Testis (tissue), 3 donors: Measurements from ENCODE around the gene ZG16B. TPM values are rescaled to one million over a fixed set of nuclear protein-coding genes. Genes with fewer than 3 reads are reported as not detected.

Experiments
- DNase-seq: peaks from one replicate; pipeline ENCODE4 v3.0.0-alpha.2; 2019
- H3K27ac ChIP-seq, 2 donors: fragments of 200-600 bp; sonication (generic); one replicate each; pipeline ENCODE4 v1.5.1; 2019
- H3K27me3 ChIP-seq: fragments of 200-600 bp; sonication (generic); one replicate; pipeline ENCODE4 v1.5.1; 2019
- H3K36me3 ChIP-seq: fragments of 200-600 bp; sonication (generic); one replicate; pipeline ENCODE4 v1.5.1; 2017; ENCODE audit warnings: low read depth; ENCODE audit errors: missing control alignments
- H3K4me1 ChIP-seq: fragments of 200-600 bp; sonication (generic); one replicate; pipeline ENCODE4 v1.5.1; 2019
- H3K4me3 ChIP-seq, 2 donors: fragments of 200-600 bp; sonication (generic); one replicate each; pipeline ENCODE4 v1.5.1; 2017 to 2019
- H3K9me3 ChIP-seq: fragments of 200-600 bp; sonication (generic); one replicate; pipeline ENCODE4 v1.5.1; 2017
- POLR2A ChIP-seq: fragments of 450-650 bp; IDR thresholded peaks from one replicate; pipeline ENCODE4 v1.6.1; 2017; ENCODE audit warnings: antibody characterized with exemption, mild to moderate bottlenecking, moderate library complexity
- WGBS, 2 donors: methylation state at CpG; one replicate each; pipeline ENCODE4 v1.1.5; 2018; 5-methylcytosine and 5-hydroxymethylcytosine counted together
- intact Hi-C: fragments of 100-400 bp; cut with DNase I; formaldehyde crosslinking; loops from one replicate; pipeline ENCODE4 v1.15.1; 2023; ENCODE audit warnings: low total_unique reads
- polyA plus RNA-seq: library from polyadenylated mRNA; stranded (reverse); fragments of 350-450 nt; fragmentation: Illumina TruSeq; extraction: RNeasy Lipid Tissue Mini Kit (QIAGEN cat#74804); gene quantifications from one replicate; pipeline ENCODE4 v1.2.3, GENCODE V29; 2014; ENCODE audit warnings: low read depth, low replicate concordance; ENCODE audit not compliant: insufficient read depth
- small RNA-seq, 2 donors: library from RNA; depleted of rRNA; stranded (forward); fragments of <200 nt; gene quantifications; one replicate each; pipeline ENCODE3, GENCODE V24; 2016
- total RNA-seq, 2 donors: library from RNA; depleted of rRNA; stranded (reverse); fragments of >200 nt; gene quantifications; one replicate each; pipeline ENCODE4 v1.2.3, GENCODE V29; 2016
- TF ChIP-seq, protein P1 (sequence below), 3 experiments: fragments of 450-650 bp in 2 of 3; fragments of 200-600 bp in 1 of 3; sonication (generic) in 1 of 3; IDR thresholded peaks; one replicate each; pipeline ENCODE4 v1.5.1; 2016 to 2019; ENCODE audit warnings: antibody characterized with exemption in 3 of 3, mild to moderate bottlenecking in 2 of 3, moderate library complexity in 1 of 3

ZG16B gene
- total and polyA plus RNA-seq, 3 donors from 2014 or later = 1.7 to 3.5 (median 1.8) TPM

DNA sequence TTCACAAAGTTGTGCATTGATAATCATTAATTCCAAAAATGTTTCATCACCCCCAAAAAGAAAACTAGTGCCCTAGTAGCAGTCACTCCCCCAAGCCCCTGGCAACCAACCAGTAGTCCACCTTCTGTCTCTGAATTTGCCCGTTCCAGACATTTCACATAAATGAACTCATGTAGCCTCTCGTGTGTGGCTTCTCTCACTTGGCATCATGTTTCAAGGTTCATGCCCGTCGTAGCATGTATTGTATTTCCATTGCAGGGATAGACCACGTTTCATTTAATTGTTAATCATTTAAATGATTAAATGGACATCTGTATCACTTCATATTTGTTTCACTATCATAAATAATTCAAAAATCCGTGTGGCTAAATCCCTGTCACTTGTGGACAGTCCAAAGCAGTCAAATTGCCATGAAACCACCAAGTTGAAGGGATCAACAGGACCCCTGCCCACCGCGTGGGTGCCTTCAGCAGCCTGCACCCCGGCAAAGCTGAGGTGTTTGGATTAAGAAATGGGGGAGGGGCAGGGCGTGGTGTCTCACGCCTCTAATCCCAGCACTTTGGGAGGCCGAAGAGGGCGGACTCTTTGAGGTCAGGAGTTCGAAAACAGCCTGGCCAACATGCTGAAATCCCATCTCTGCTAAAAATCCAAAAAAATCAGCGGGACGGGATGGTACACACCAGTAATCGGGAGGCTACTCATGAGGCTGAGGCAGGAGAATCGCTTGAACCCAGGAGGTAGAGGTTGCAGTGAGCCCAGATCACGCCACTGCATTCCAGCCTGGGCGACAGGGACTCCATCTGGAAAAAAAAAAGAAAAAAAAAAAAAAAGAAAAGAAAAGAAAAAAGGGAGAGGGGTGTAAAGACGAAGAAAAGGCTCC, 44.2 kb downstream of the ZG16B start:
- H3K27me3 ChIP-seq = no peaks in the 10 kb centered on the region
- intact Hi-C loops = no loop called here
- no peaks in the 10 kb centered on the region for H3K36me3 ChIP-seq
- no peak overlapping the region for H3K4me3 ChIP-seq
- 43 to 49% methylated on average over 21 of the region's 21 CpGs for WGBS, 2 donors
- no peak overlapping the region for H3K27ac ChIP-seq
- H3K9me3 ChIP-seq = no peaks in the 10 kb centered on the region
- TF ChIP-seq POLR2A = no peak
- TF ChIP-seq, protein P1, sequence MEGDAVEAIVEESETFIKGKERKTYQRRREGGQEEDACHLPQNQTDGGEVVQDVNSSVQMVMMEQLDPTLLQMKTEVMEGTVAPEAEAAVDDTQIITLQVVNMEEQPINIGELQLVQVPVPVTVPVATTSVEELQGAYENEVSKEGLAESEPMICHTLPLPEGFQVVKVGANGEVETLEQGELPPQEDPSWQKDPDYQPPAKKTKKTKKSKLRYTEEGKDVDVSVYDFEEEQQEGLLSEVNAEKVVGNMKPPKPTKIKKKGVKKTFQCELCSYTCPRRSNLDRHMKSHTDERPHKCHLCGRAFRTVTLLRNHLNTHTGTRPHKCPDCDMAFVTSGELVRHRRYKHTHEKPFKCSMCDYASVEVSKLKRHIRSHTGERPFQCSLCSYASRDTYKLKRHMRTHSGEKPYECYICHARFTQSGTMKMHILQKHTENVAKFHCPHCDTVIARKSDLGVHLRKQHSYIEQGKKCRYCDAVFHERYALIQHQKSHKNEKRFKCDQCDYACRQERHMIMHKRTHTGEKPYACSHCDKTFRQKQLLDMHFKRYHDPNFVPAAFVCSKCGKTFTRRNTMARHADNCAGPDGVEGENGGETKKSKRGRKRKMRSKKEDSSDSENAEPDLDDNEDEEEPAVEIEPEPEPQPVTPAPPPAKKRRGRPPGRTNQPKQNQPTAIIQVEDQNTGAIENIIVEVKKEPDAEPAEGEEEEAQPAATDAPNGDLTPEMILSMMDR (IDR thresholded peaks at IDR 0.05) = no peak
- no peak for DNase-seq
- H3K4me1 ChIP-seq = no peaks in the 10 kb centered on the region

DNA sequence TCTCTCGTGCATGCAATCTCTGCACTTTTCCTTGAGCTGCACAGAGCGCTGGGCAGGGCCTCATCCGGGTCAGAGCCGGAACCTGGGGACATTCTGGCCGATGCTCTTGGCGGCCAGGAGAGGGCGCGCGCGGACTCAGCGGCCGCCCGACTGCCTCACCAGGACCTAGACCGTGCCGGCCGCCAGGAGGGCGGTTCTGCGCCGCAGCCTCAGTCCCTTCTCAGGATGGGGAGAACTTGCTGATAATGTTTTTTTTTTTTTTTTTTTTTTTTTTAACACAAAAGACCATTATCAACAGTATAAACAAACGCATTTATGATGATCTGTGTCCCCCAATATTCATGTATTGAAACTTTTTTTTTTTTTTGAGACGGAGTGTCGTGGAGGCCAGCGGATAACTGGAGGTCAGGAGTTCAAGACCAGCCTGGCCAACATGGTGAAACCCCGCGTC, 44.8 kb downstream of the ZG16B start:
- no peaks in the 10 kb centered on the region for H3K36me3 ChIP-seq
- H3K27ac ChIP-seq = no peak overlapping the region
- no peak overlapping the region for H3K4me3 ChIP-seq
- no peaks in the 10 kb centered on the region for H3K4me1 ChIP-seq
- intact Hi-C loops = no loop called here
- no peaks in the 10 kb centered on the region for H3K27me3 ChIP-seq
- DNase-seq = peak; percentile 87
- TF ChIP-seq POLR2A = no peak
- TF ChIP-seq, protein P1 (IDR thresholded peaks at IDR 0.05) = peak; percentile 89 to 95 (median 90)
- no peaks in the 10 kb centered on the region for H3K9me3 ChIP-seq
- WGBS, 2 donors = 7 to 9% methylated on average over 25 of the region's 25 CpGs

DNA sequence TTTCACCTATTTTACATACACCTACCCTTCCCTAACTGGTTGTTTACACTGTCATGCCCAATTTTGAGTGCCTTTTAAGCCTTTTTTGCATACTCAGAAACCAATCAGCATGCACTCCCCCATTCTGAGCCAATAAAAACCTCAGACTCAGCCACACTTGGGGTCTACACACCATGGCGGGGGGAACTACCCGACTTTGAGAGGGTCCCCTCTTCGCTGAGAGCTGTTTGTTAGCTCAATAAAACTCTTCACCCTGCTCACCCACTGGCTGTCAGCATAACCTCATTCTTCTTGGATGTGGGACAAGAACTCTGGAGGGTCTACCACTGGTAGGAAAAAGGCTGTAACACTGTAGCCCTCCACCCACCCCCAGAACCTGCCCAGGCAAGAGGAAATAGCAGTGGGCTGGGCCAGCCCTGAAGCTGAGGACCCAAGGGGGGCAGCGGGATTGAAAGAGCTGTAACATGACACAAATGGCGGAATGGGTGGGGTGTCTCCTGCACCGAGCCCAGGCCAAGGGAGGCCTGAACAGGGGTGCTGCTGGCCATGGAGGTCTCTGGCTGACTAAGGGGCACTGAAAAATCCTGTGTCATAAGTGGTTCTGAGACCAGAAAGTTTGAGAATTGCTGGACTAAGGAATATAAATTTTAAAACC, 49.9 kb downstream of the ZG16B start:
- intact Hi-C loops = no loop called here
- Histone ChIP-seq H3K4me1 (no peaks in the 10 kb centered on the region), H3K4me3 (no peak overlapping the region), H3K9me3 (no peaks in the 10 kb centered on the region), H3K27ac (no peak overlapping the region), H3K36me3 (no peaks in the 10 kb centered on the region), H3K27me3 (no peaks in the 10 kb centered on the region)
- 87 to 88% methylated on average over 6 of the region's 6 CpGs for WGBS, 2 donors
- DNase-seq = no peak
- no peak for TF ChIP-seq POLR2A
- TF ChIP-seq, protein P1 (IDR thresholded peaks at IDR 0.05) = no peak

Small RNAs within 50 kb of the gene (small RNA-seq; reads per million reads assigned to genes)
- 0 reads per million in 2 donors for gene SNORA3C

Other genes starting within 250 kb of the ZG16B start
- gene KCTD5, start 147.8 kb upstream of the ZG16B start, total RNA-seq = 10 to 100 TPM; 63.9 to 72.2 TPM
- 33.3 TPM for gene KCTD5, start 147.8 kb upstream of the ZG16B start, polyA plus RNA-seq
- gene PRSS27, start 110.1 kb upstream of the ZG16B start, total RNA-seq = 1 to 10 TPM; 6.4 to 6.7 TPM
- gene PRSS27, start 110.1 kb upstream of the ZG16B start, polyA plus RNA-seq = 4.3 TPM
- 100 to 1,000 TPM; 446 to 738 TPM for gene SRRM2, start 77.7 kb upstream of the ZG16B start, total RNA-seq
- gene SRRM2, start 77.7 kb upstream of the ZG16B start, polyA plus RNA-seq = 526 TPM
- gene ELOB, start 53.0 kb upstream of the ZG16B start, total RNA-seq = 100 to 1,000 TPM; 377 to 381 TPM
- 582 TPM for gene ELOB, start 53.0 kb upstream of the ZG16B start, polyA plus RNA-seq
- gene PRSS33, start 42.7 kb upstream of the ZG16B start, total RNA-seq = under 1 TPM in 1 of 2 donors, not detected in 1; 0.93 TPM
- 4.4 TPM for gene PRSS33, start 42.7 kb upstream of the ZG16B start, polyA plus RNA-seq
- gene PRSS41, start 31.8 kb upstream of the ZG16B start, total RNA-seq = 1 to 10 TPM in 1 of 2 donors, under 1 TPM in 1; 0.43 to 2.1 TPM
- 0.88 TPM for gene PRSS41, start 31.8 kb upstream of the ZG16B start, polyA plus RNA-seq
- gene PRSS21, start 13.1 kb upstream of the ZG16B start, total RNA-seq = 100 to 1,000 TPM in 1 of 2 donors, 10 to 100 TPM in 1; 62.5 to 130 TPM
- 153 TPM for gene PRSS21, start 13.1 kb upstream of the ZG16B start, polyA plus RNA-seq
- not detected for gene PRSS22, start 27.9 kb downstream of the ZG16B start, total RNA-seq
- 0.38 TPM for gene PRSS22, start 27.9 kb downstream of the ZG16B start, polyA plus RNA-seq
- gene FLYWCH2, start 52.9 kb downstream of the ZG16B start, total RNA-seq = 10 to 100 TPM; 96.1 to 96.5 TPM
- 42.3 TPM for gene FLYWCH2, start 52.9 kb downstream of the ZG16B start, polyA plus RNA-seq
- 10 to 100 TPM; 26.7 to 31.0 TPM for gene FLYWCH1, start 81.6 kb downstream of the ZG16B start, total RNA-seq
- gene FLYWCH1, start 81.6 kb downstream of the ZG16B start, polyA plus RNA-seq = 12.5 TPM
- gene KREMEN2, start 134.0 kb downstream of the ZG16B start, total RNA-seq = 1 to 10 TPM; 1.7 TPM
- 0.86 TPM for gene KREMEN2, start 134.0 kb downstream of the ZG16B start, polyA plus RNA-seq
- gene PAQR4, start 139.0 kb downstream of the ZG16B start, total RNA-seq = 1 to 10 TPM; 6.4 to 7.1 TPM
- 6.2 TPM for gene PAQR4, start 139.0 kb downstream of the ZG16B start, polyA plus RNA-seq
- gene PKMYT1, start 150.1 kb downstream of the ZG16B start, total RNA-seq = 100 to 1,000 TPM in 1 of 2 donors, 10 to 100 TPM in 1; 76.4 to 146 TPM
- 119 TPM for gene PKMYT1, start 150.1 kb downstream of the ZG16B start, polyA plus RNA-seq
- gene CLDN9, start 182.6 kb downstream of the ZG16B start, total RNA-seq = under 1 TPM; 0.37 to 0.39 TPM
- gene CLDN9, start 182.6 kb downstream of the ZG16B start, polyA plus RNA-seq = 0.34 TPM
- gene CLDN6, start 187.9 kb downstream of the ZG16B start, total RNA-seq = under 1 TPM; 0.55 to 0.74 TPM
- gene CLDN6, start 187.9 kb downstream of the ZG16B start, polyA plus RNA-seq = 0.70 TPM
- 10 to 100 TPM; 16.8 to 33.4 TPM for gene TNFRSF12A, start 190.1 kb downstream of the ZG16B start, total RNA-seq
- gene TNFRSF12A, start 190.1 kb downstream of the ZG16B start, polyA plus RNA-seq = 12.8 TPM
- gene HCFC1R1, start 193.6 kb downstream of the ZG16B start, total RNA-seq = 10 to 100 TPM; 30.2 to 39.4 TPM
- 94.5 TPM for gene HCFC1R1, start 193.6 kb downstream of the ZG16B start, polyA plus RNA-seq
- 10 to 100 TPM; 17.3 to 27.3 TPM for gene THOC6, start 193.7 kb downstream of the ZG16B start, total RNA-seq
- 19.6 TPM for gene THOC6, start 193.7 kb downstream of the ZG16B start, polyA plus RNA-seq
- gene BICDL2, start 206.6 kb downstream of the ZG16B start, total RNA-seq = 1 to 10 TPM in 1 of 2 donors, under 1 TPM in 1; 0.37 to 1.3 TPM
- gene BICDL2, start 206.6 kb downstream of the ZG16B start, polyA plus RNA-seq = 0.29 TPM
- 1 to 10 TPM in 1 of 2 donors, under 1 TPM in 1; 0.62 to 1.5 TPM for gene MMP25, start 216.3 kb downstream of the ZG16B start, total RNA-seq
- 0.53 TPM for gene MMP25, start 216.3 kb downstream of the ZG16B start, polyA plus RNA-seq
- gene IL32, start 235.3 kb downstream of the ZG16B start, total RNA-seq = 10 to 100 TPM; 27.1 to 33.0 TPM
- gene IL32, start 235.3 kb downstream of the ZG16B start, polyA plus RNA-seq = 62.2 TPM